ENCODE results near the gene CNNM4.

The CNNM4 gene

GRCh38 chr2:96730212-96730611, 30.5 kb upstream of the CNNM4 start:
- no peak; the same call in 1 of the 3 replicates for ATAC-seq
- TF ChIP-seq OSR1 (CRISPR knock-in tag; IDR thresholded peaks at IDR 0.05) (no peak), ZFP3 (CRISPR knock-in tag; IDR thresholded peaks at IDR 0.05) (no peak), PPARA (CRISPR knock-in tag; IDR thresholded peaks at IDR 0.05; ENCODE audit: borderline replicate concordance) (no peak), TSHZ2 (CRISPR knock-in tag; IDR thresholded peaks at IDR 0.05) (no peak), ZNF70 (CRISPR knock-in tag; IDR thresholded peaks at IDR 0.05) (no peak), ZFP30 (CRISPR knock-in tag; IDR thresholded peaks at IDR 0.05) (no peak), BACH2 (CRISPR knock-in tag; IDR thresholded peaks at IDR 0.05; ENCODE audit: borderline replicate concordance) (no peak), ZNF565 (CRISPR knock-in tag; conservative IDR thresholded peaks at IDR 0.05; ENCODE audit: low read depth) (no peak)

- no peak for ATAC-seq
- TF ChIP-seq SNAI2 (CRISPR knock-in tag; IDR thresholded peaks at IDR 0.05) (no peak), ZNF8 (CRISPR knock-in tag; IDR thresholded peaks at IDR 0.05) (no peak), ZC3H10 (CRISPR knock-in tag; IDR thresholded peaks at IDR 0.05) (no peak), TSHZ2 (CRISPR knock-in tag; IDR thresholded peaks at IDR 0.05) (no peak), OSR1 (CRISPR knock-in tag; IDR thresholded peaks at IDR 0.05) (no peak), ZFP30 (CRISPR knock-in tag; IDR thresholded peaks at IDR 0.05) (no peak), GLIS3 (CRISPR knock-in tag; IDR thresholded peaks at IDR 0.05) (no peak), ZNF70 (CRISPR knock-in tag; IDR thresholded peaks at IDR 0.05) (no peak), TCF4 (CRISPR knock-in tag; IDR thresholded peaks at IDR 0.05; ENCODE audit: borderline replicate concordance) (no peak), ESRRG (CRISPR knock-in tag; IDR thresholded peaks at IDR 0.05) (no peak), PPARA (CRISPR knock-in tag; IDR thresholded peaks at IDR 0.05; ENCODE audit: borderline replicate concordance) (no peak), PATZ1 (CRISPR knock-in tag; IDR thresholded peaks at IDR 0.05; ENCODE audit: borderline replicate concordance) (no peak), ISL1 (CRISPR knock-in tag; IDR thresholded peaks at IDR 0.05) (no peak), TOX (CRISPR knock-in tag; IDR thresholded peaks at IDR 0.05; ENCODE audit: borderline replicate concordance) (no peak), CSRNP3 (CRISPR knock-in tag; IDR thresholded peaks at IDR 0.05) (no peak), RARB (CRISPR knock-in tag; IDR thresholded peaks at IDR 0.05) (no peak), ZNF565 (CRISPR knock-in tag; conservative IDR thresholded peaks at IDR 0.05; ENCODE audit: low read depth) (no peak), ARNTL (CRISPR knock-in tag; IDR thresholded peaks at IDR 0.05; ENCODE audit: borderline replicate concordance, low read depth) (no peak), POU6F1 (CRISPR knock-in tag; IDR thresholded peaks at IDR 0.05; ENCODE audit: borderline replicate concordance, low read depth) (no peak)
Measured at GRCh38 chr2:96733931-96734330, 26.8 kb upstream of the CNNM4 start.

Measured in SK-N-SH treated with all-trans-retinoic acid at 6 μM for 48 hours (cell line).